Inflammatory macrophage treated with lipopolysaccharide for 1 hour (primary cell): ENCODE data around the gene ELMO1.

Experiments
- DNase-seq, 2 donors: peaks; one replicate each; pipeline ENCODE4 v3.0.0-alpha.2; 2020 to 2022

Gene ELMO1

DNA sequence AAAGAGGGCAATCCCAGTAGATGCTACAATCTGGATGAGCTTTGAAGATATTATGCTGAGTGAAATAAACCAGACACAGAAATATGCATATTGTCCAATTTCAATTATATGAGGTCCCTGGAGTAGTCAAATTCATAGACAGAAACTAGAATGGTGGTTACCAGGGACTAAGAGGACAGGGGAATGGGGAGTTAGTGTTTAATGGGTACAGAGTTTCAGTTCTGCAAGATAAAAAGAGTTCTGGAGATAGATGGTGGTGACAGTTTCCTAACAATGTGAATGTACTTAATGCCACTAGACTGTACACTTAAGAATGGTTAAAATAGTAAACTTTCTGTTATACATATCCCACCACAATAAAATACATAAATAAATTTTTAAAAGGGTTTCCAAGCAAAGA is 236.6 kb downstream of the ELMO1 start:
- DNase-seq, result no peak

DNA sequence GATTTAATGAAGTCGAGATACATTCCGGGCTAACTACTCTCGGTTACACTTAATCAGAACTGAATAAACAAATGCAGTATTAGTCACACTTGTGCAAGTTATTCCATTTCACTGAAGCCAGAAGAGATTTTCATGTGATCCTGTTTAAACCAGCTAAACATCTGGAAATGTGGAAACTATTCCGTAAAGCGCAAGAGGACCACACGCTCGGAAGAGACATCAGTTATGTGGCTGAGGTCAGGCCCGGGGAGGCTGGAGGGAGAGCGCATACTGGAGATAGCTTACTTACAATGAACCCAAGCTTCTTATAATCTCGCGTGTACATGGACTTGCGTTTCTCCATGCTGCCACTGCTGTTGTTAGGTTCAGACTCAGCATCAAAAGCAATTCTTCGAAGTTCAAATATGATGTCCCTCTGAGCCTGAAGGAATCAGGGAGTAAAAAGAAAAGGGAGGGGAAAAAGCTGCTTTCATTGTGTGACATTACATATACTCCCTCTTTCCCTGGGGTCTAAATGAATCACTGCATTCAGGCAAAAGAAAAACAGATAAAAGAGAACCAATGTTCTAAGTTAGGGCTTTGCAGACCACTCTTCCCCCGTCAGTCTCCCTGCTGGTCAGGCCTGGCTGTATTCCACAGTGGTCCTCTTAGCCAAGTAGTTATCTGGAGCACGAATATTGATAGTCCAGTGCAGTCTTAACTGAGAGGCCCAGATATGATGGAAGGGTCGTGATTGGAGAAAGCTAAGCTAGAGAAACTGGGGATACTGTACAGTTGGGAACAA is 237.4 kb downstream of the ELMO1 start:
- DNase-seq, result no peak

DNA sequence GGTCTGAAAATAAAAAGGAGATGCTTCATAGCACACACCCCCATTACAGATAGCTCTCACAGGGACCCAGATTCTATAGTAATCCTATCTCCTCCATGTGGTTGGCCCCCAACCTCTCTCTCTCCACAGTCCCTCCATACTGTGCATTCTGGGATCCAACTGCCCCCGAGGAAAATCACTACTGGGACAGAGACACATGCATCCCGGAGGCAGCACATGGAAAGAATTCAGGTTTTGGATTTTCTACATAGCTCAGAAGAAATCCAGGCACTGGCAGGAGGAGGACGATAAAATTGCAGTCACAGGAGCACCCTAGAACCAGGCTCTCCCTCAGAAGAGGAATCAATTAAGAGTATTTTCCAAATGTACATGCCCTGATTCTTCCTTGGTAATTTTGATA is 239.5 kb downstream of the ELMO1 start:
- DNase-seq, result no peak

DNA sequence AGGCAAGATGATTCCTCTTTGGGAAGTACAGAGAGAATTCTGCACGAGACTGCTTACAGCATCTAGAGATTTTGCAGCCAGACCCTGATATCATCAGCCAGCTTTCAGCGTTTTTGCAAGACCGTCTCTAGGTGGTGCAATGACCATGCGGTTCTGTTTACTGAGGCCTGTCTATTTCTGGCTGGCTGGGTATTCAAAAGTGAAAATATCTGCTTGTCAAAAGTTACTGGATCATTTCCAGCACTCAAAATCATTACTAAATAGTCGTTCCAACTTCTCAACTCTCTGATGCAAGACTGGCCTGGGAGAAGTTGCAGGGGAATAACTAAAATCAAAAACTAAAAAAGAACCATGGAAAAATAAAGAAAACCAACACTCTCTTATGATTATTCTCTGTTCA is 240.1 kb downstream of the ELMO1 start:
- peak; percentile 89 to 93 for DNase-seq

DNA sequence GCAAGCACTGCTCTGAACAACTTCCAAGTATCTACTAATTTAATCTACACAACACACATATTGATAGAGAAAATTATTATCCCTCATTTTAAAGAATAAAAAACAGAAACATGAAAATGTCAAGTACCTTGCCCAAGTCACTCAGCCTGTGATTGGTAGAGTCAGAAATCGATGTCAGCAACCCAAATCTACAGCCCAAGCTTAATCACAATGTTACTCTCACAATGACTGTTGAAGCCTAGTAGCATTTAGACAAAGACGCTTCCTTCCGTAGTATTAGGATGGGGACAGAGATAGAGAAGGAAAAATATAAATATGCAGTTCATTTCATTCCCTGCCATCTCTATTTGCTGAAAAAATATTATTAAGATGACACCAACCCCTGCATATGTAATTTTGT is 242.5 kb downstream of the ELMO1 start:
- DNase-seq, result no peak

DNA sequence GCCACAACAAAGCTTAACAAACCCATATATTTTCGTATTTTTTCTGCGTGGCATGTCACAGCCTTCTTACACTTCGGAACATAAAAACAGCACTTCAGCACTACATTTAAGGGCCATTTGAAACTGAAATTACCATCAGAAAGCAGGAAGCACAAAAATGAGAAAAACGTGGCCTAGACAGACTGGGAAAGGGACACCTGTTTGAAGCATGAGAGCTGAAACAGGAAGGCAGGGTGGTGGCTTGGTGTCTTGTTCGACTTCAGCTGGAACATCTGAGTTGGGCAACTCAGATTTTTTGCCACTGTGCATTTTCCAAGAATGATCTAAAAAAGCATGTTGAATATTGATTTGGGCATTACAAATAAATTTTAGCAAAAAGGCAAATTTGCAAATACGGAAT is 243.2 kb downstream of the ELMO1 start:
- no peak for DNase-seq

DNA sequence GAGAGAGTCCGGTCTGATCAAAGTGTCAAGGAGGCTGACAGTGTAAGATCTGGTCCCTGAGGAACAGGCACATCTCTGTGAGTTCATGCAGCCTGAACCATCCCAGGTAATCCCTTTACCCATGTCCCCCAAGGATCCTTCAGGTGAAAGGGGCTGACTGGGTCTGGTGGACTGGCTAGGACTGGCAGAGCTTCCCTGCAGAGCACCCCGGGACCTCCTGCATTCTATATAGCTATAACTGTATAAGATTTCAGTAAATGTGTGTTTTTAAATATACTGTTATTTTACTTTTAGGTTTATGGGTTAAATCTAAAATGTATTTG is 246.8 kb downstream of the ELMO1 start:
- no peak for DNase-seq

DNA sequence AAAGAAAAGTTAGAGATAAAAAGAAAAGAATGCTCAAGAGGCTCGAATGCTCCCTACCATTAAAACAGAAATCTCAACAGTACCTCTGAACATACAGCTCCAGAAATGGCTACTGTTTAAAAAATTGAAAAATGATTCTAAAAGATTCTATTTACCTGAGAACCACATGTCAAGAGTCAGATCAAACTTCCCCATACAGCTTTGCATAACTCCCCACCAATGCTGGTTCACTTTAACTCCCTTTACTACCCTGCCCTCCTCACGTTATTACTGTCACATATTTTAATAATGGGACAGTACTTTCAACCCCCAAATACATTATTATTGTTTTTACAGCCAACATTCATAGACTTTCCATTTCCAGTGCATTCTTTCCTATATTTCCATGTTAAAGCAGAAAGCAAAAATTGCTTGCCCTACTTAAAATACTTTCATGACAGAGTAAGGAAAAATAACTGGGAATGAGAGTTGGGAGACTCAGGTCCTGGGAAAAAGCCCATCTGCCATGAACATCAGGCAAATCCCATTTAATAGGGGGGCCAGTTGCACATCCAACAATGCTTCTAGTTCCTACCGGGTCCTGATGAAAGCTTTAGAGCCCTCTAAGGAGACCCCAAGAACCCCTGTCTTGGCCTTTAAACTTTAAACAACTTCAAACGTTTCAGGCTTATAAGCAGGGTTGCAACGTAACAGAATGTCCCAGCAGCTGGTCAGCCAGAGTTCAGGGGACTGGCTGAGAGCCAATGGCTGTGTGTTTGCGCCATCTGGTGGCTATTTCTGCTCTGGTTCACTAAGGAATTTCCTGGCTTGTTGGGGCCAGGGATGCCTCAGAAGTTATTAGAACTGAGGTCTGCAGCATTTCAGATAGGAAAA is 247.4 kb downstream of the ELMO1 start:
- peak; percentile 64 to 92 for DNase-seq

DNA sequence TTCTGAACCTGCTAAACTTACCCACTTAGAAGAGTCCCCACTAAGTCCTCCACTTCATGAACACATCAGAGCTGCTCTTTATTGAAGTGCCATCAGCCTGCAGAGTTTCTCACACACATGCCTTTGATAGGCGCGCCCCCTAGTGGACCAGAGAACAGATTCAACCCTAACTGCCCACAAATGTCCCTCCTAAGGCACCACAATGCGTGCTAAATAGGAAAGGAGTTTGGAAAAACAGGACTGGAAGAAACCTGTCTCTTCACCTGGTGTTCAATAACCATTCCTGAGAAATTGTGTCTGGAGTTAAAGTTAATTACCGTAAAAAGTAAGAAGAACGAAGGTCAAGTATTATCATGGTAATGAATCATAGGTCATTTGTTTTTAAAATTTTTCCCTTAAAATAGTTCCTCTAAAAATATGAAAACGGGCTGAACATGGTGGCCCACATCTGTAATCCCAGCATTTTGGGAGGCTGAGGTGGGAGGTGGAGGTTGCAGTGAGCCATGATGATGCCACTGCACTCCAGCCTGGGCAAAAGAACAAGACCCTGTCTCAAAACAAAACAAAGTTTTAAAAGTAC is 249.7 kb downstream of the ELMO1 start:
- peak; percentile 49 to 86 for DNase-seq

DNA sequence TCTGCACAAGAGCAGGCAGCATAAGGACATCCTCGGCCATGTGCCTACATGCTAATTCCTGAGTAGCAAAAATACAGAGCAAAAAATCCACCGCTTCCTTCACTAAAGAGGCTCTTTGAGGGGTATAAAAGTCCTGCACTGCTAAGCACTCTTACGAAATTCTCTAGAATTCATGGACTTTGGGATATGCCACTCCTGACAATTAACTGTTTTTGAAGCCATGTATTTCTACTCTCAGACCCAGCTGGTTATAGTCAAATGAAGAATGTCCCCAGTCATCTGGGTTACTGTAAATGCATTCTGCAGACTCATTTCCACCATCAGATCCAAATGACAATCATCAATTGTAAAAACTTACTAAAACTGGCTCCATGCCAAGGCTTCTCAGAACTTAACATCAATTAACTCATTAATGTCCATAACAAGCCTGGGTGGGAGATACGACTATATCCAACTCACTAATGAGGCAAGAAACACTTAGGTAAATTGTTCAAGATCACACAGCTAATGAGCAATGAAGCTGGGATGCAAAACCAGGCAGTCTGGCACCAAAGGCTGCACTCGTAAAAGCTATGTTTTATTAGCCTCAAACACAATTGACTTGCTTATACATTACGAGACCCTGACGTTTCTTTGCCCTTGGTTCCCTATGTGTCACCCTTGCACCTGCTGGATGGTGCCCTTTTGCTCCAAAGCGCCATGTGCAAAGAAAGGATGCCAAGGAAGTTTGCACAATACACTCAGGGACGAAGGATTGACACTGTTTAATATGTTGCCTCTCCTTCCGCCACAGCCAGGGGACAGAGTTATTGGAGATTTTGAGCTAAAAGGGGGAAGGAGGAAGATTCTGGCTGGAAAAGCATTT is 250.4 kb downstream of the ELMO1 start:
- DNase-seq, result no peak

DNA sequence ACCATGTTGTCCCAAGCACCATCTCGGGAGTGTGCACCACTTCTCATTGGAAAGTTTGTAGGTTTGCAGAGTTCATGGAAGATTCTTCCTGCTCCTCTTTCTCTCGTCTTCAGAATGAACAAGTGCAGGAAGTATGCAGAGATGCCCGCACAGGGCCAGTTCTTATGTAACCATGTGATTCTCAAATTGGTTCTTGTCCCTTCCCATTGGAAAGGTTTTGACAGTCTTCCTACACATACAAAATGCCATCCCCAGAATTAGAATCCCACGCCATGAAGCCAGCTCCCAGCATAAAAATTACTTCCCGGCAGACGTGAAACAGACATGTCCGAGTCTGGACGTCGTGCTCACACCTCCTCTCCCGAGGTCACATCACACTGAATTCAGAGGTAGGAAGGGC is 251.6 kb downstream of the ELMO1 start:
- DNase-seq, result no peak

DNA sequence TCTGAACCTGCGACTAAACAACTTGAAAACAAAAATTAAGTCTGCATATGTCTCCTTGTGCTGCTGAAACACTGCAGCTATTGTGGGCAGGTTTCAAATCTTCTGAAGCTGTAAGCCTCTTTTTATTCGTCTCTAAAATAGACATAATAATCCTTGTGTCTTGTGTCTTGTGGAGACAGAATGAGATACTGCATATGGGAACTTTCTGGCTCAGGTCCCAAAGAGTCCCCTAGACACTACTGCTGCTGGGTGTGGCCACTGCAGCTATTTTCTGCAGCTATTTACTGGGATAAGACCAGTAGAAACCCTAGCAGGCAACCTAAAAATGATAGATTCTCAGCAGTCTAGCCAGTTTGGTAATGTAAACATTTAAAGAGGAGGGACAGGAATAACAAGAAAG is 252.0 kb downstream of the ELMO1 start:
- DNase-seq, result no peak

DNA sequence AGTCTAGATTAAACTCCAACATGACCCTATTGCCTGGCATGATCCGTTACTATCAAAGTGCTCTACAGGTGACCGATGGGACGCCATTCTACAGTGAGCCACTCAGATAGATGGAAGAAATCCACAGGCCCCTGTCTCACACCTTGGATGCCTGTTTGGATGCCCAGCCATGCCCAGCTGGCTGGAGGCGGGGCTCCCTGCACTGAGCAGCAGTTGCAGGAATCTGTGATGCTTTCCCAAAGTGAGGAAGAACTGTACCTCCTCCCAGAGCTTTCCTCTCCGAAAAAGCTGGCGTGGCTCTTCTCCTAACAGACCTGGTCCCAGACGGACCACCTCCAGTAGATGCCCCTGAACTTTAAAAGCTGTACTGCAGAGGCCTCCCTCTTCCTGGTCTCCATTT is 253.3 kb downstream of the ELMO1 start:
- DNase-seq, result no peak

DNA sequence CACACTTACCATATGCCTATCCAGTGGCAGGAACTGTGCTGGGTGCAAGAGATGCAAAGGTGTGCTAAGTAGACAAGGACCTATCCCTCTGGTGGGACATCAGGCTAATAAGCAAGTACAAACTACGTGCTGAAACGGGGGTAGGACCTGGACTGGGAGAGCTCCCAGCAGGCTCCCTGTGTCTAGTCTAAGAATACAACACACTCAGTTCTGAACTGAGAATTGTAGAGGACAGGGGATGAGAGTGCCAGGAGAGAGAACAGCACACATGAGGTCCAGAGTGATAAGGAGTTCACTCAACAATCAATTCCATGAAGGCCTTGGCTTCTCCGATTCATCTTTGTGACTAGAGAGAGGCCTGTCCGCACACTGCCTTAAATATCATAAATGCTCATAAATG is 253.7 kb downstream of the ELMO1 start:
- no peak for DNase-seq

DNA sequence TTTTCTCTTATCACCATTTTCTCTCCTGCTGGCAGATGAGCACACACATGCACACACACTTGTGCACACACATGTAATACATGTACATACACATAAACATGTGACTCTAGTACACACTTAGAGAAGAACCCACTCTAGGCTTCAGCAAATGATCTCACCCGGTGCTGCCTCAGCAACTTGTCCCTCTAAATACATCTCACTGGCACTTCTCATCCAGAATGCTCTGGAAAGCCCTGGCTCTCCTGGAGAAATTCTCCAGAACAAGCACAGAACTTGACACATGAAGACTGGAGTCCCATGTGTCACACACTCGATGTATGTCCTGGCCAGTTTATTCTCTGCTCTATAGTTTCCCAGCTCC is 254.9 kb downstream of the ELMO1 start:
- DNase-seq, result no peak

DNA sequence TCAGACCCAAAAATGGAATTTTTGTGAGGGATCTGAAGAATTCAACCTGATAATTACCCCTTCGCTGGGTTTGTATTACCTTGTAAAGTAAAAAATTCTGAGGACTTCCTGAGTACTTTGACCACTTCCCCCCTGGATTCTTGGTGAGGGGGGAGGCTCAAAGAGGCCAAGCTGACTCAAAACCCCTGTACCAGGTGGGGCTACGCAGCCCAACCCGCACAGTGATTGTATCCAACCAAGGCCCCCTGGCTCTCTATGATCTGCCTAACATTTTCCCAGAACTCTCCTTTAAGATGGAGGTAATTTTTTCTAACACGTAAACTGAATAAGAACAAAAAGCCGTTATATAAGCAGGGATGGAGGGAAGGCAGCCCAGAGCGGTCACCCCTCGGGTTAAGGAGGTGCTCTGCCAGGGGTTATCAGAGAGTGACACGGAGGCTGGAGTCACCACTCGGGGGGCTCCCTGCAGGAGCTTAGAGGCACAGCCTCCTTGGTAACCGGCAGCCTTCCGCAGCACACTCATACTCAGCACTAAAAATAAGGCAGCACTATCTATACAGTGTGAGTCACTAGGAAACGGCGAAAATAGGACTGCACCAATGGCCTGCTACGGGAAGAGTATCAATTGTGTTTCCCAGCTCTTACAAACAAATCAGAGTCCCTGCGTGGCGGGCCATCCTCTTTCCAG is 255.4 kb downstream of the ELMO1 start:
- DNase-seq, result no peak

DNA sequence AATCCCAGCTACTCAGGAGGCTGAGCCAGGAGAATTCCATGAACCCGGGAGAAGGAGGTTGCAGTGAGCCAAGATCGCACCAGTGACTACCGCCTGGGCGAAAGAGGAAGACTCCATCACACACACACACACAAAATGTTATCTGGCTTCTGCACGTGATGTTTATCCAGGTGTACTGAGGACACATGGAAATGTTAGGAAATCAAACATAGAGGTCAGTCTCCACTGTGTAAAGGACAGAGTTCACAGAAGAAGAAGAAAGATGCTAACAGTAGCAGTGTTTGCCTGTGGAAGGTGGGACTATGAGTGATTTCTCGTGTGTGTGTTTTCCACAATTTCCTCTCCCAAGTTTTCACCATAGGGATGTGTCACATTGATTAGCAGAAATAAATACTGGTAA is 256.9 kb downstream of the ELMO1 start:
- no peak for DNase-seq

DNA sequence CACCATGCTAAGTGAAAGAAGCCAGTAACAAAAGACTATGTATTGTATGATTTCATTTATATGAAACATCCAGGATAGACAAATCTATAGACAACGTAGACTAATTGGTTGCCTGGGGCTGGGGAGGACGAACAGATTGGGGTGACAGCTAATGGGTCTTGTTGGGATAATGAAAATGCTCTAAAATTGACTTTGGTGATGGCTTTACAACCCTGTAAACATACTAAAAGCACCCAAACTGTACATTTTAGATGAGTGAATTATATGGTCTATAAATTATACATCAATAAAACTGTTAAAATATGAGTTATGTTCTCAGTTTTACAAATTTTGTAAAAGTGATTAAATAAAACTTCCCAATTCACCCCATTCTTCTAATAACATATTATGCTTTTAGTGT is 261.5 kb downstream of the ELMO1 start:
- no peak for DNase-seq

DNA sequence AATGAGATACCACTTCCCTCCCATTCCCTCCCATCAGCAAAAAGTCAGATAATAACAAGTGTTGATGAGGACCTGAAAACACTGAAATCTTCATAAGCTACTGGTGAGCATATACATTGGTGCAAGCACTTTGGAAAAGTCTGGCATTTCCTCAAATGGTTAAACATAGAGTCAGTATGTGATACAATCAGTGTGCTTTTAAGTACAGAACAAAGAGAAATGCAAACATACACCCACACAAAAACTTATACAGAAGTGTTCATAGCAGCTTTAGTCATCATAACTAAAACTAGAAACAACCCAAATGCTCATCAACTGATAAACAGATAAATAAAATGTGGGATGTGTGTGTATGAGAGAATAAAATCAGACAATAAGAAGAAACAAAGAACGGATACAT is 261.9 kb downstream of the ELMO1 start:
- DNase-seq, result peak; percentile 11 to 30

DNA sequence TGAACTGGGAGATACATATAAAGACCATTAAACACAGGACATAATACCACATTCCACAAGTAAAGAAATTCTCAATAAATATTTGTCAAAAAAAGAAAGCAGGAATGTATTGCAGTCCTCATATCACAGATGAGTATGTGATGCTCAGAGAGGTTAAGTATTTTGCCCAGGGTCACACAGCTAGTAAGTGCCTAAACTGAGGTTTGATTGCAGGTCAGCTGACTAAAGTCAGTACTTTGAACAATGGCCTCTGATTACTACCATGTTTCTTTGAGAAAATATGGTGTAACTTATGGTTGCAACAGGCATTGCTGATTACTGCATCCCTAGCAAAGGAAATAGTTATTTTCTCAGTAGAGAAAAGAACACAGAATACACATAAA is 267.1 kb downstream of the ELMO1 start:
- peak; percentile 11 to 15 for DNase-seq

DNA sequence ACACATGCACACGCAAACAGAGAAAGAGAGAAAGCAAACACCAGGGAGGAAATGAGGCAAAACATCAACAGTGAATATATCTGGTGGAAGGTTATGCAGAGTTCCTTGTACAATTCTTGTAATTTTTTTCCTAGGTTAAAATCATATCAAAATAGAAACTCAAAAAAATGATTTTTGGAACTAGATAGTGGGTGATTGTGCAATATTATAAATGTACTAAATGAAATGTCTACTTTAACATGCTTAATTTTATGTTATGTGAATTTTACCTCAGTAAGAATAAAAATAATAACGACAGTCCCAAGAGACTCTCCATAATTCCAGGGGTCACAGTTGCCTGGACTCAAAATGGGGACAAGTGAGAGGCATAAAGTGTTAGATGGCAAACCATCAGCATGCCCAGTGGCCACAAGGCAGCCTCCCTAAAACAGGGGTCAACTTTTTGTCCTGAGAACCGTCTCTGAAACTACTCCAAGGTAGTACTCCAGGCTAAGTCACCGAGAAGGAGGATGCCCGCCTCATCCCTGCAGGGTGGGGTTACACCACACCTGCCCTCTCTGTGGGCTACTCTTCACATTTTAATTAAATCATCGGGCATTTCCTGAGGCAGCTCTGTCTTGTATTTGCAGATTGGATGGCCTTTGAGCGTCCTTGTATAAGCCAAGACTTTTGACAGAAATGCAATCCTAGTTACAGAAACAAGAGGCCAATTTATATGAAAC is 267.7 kb downstream of the ELMO1 start:
- DNase-seq, result no peak

DNA sequence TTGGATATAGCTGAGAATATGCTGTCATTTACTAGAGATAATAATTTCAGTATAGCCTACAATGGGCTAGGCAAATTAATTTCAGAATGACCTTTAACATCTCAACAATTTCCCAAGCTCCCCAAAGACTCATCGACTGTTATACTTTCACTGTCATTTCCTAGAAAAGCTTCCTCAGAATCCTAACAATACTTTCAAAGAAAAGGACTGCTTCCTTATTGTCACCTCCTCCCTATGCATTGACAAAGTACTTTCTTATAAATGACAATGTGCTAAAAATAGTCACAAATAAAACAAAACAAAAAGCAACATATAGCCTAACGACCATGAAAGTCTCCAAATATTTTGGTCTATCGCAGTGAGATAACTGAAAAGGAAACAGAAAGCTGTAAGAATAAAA is 272.6 kb downstream of the ELMO1 start:
- DNase-seq, result no peak
